B cell (primary cell): ENCODE results near the gene C19orf81. TPM values are rescaled to one million over a fixed set of nuclear protein-coding genes. Genes with fewer than 3 reads are reported as not detected.

Source experiments
- ATAC-seq: fragments of 200-7000 bp; cut with Tn5 transposase; one replicate; pipeline ENCODE4 v1.10.0; 2021; ENCODE audit warnings: low read depth, mild to moderate bottlenecking, moderate number of reproducible peaks, moderate library complexity
- CTCF ChIA-PET: fragments of 350-600 bp; sonication (Branson Sonifier 250); formaldehyde crosslinking; loops from one replicate; lab custom pipeline; 2021; ENCODE audit warnings: antibody characterized with exemption, inconsistent platforms; lab: Charles Lee
- POLR2A ChIA-PET: fragments of 350-600 bp; sonication (Branson Sonifier 250); formaldehyde crosslinking; loops from one replicate; lab custom pipeline; 2021; ENCODE audit warnings: antibody characterized with exemption; lab: Charles Lee
- DNase-seq: peaks from one replicate; pipeline ENCODE4 v3.0.0; 2013
- H2AFZ ChIP-seq: 2 replicates; pipeline ENCODE4 v1.6.1; 2012; ENCODE audit warnings: mild to moderate bottlenecking, low read depth, low read length; ENCODE audit not compliant: insufficient read depth, poor library complexity, severe bottlenecking
- H3K27ac ChIP-seq, 2 donors: 1 replicate in 1 of 2; 2 replicates in 1 of 2; pipeline ENCODE4 v1.5.1; 2012 to 2013; ENCODE audit warnings: low read length in 2 of 2, mild to moderate bottlenecking in 2 of 2, moderate library complexity in 1 of 2
- H3K27me3 ChIP-seq, 4 experiments: fragments of 200-600 bp in 1 of 4; sonication (generic) in 1 of 4; replicated peaks in 1 of 4; 1 replicate in 2 of 4; 2 replicates in 2 of 4; pipeline versions ENCODE4 v1.6.1 to v1.7.0; 2013 to 2016; ENCODE audit warnings: low read length in 3 of 4, mild to moderate bottlenecking in 2 of 4, mixed read lengths in 1 of 4, moderate library complexity in 1 of 4; ENCODE audit not compliant: insufficient read depth in 4 of 4, control insufficient read depth in 3 of 4; ENCODE audit errors: control extremely low read depth in 1 of 4
- H3K36me3 ChIP-seq, 2 experiments: replicated peaks in 1 of 2; 1 replicate in 1 of 2; 2 replicates in 1 of 2; pipeline versions ENCODE4 v1.6.1 to v1.7.1; 2013; ENCODE audit warnings: low read length in 1 of 2; ENCODE audit not compliant: insufficient read depth in 2 of 2, control insufficient read depth in 1 of 2; ENCODE audit errors: control extremely low read depth in 1 of 2, extremely low read depth in 1 of 2
- H3K4me1 ChIP-seq, 2 donors: fragments of 200-600 bp in 1 of 2; sonication (generic) in 1 of 2; 1 replicate in 1 of 2; 2 replicates in 1 of 2; pipeline versions ENCODE4 v1.5.1 to v1.6.1; 2013 to 2017; ENCODE audit warnings: low read length in 2 of 2; ENCODE audit not compliant: control insufficient read depth in 2 of 2, insufficient read depth in 2 of 2
- H3K4me2 ChIP-seq: replicated peaks from 2 replicates; pipeline ENCODE3; 2012; ENCODE audit warnings: mild to moderate bottlenecking, low read depth, low read length; ENCODE audit not compliant: poor library complexity, severe bottlenecking
- H3K4me3 ChIP-seq, 5 experiments: fragments of 200-600 bp in 1 of 5; sonication (generic) in 1 of 5; 1 replicate in 3 of 5; 2 replicates in 2 of 5; pipeline versions ENCODE4 v1.5.1 to v1.7.0; 2011 to 2016; ENCODE audit warnings: low read length in 4 of 5, mild to moderate bottlenecking in 4 of 5, low read depth in 2 of 5, control low read depth in 1 of 5, moderate library complexity in 1 of 5; ENCODE audit not compliant: insufficient read depth in 1 of 5; ENCODE audit errors: control extremely low read depth in 1 of 5, extremely low read depth in 1 of 5
- H3K79me2 ChIP-seq: fragments of 200-600 bp; sonication (generic); one replicate; pipeline ENCODE4 v1.6.0; 2016; ENCODE audit warnings: low read length; ENCODE audit not compliant: control insufficient read depth, insufficient read depth
- H3K9ac ChIP-seq: fragments of 200-600 bp; sonication (generic); 2 replicates; pipeline ENCODE4 v1.6.1; 2017; ENCODE audit warnings: mild to moderate bottlenecking, low read length, moderate library complexity
- H3K9me3 ChIP-seq, 3 donors: one replicate each; pipeline versions ENCODE4 v1.6.1 to v1.7.1; 2013; ENCODE audit warnings: low read length in 2 of 3; ENCODE audit not compliant: control insufficient read depth in 2 of 3, insufficient read depth in 1 of 3; ENCODE audit errors: control extremely low read depth in 1 of 3
- H4K20me1 ChIP-seq: 2 replicates; pipeline ENCODE4 v1.6.0; 2012; ENCODE audit warnings: mild to moderate bottlenecking, low read length; ENCODE audit not compliant: insufficient read depth, control insufficient read depth, poor library complexity, severe bottlenecking
- H3K27ac Mint-ChIP-seq: one replicate; pipeline ENCODE4 v1.8.0; 2021; ENCODE audit warnings: mixed read lengths
- H3K27me3 Mint-ChIP-seq: one replicate; pipeline ENCODE4 v1.8.0; 2021; ENCODE audit warnings: mixed read lengths
- H3K4me1 Mint-ChIP-seq: one replicate; pipeline ENCODE4 v1.8.0; 2021; ENCODE audit warnings: mixed read lengths
- H3K4me3 Mint-ChIP-seq: one replicate; pipeline ENCODE4 v1.8.0; 2021; ENCODE audit warnings: mixed read lengths
- H3K9me3 Mint-ChIP-seq: one replicate; pipeline ENCODE4 v1.8.0; 2022; ENCODE audit warnings: mixed read lengths; ENCODE audit not compliant: insufficient read depth
- CTCF ChIP-seq: fragments of 200-600 bp; IDR thresholded peaks from one replicate; pipeline ENCODE4 v1.8.0; 2022; ENCODE audit warnings: antibody characterized with exemption, mild to moderate bottlenecking
- EZH2 ChIP-seq: IDR thresholded peaks from 2 replicates; pipeline ENCODE4 v1.6.1; 2012; ENCODE audit warnings: borderline replicate concordance, low read depth, mild to moderate bottlenecking, moderate library complexity, low read length; ENCODE audit not compliant: insufficient read depth, poor library complexity, severe bottlenecking
- WGBS: methylation state at CpG from one replicate; pipeline ENCODE4 v1.1.5; 2013; ENCODE audit warnings: missing lambda C conversion rate; ENCODE audit not compliant: insufficient coverage; 5-methylcytosine and 5-hydroxymethylcytosine counted together
- intact Hi-C: fragments of 100-400 bp; cut with micrococcal nuclease; formaldehyde crosslinking; loops from one replicate; pipeline ENCODE4 v1.10.0; 2022
- polyA plus RNA-seq: library from polyadenylated mRNA; depleted of rRNA; stranded (reverse); fragments of >200 nt; gene quantifications from 2 replicates; pipeline ENCODE4 v1.2.3, GENCODE V29; 2012
- total RNA-seq, 2 donors: library from RNA; stranded (reverse); fragments of 120-200 nt in 1 of 2; gene quantifications; 1 replicate in 1 of 2; 2 replicates in 1 of 2; pipeline versions ENCODE4 v1.2.3 to v1.2.4, GENCODE V29; 2013 to 2022

C19orf81 gene
- total and polyA plus RNA-seq, 2 donors (not counting 1 experiment from before 2014, with no cell fraction given): 0.37 TPM; not detected in 1

GRCh38 chr19:50651174-50651573, 1.9 kb downstream of the C19orf81 start:
- H3K4me2 ChIP-seq: no peak overlapping the region
- DNase-seq (no peak), ATAC-seq (no peak)
- Mint-ChIP-seq H3K27me3 (peaks cover 42% of the 10 kb centered on the region), H3K4me1 (no peaks in the 10 kb centered on the region), H3K9me3 (peaks cover 9% of the 10 kb centered on the region), H3K4me3 (no peak overlapping the region), H3K27ac (no peak overlapping the region)
- no peak overlapping the region for H3K9ac ChIP-seq
- H3K4me3 ChIP-seq: no peak overlapping the region
- peaks cover 0 to 44% (median 7%) of the 10 kb centered on the region in 3 donors for H3K9me3 ChIP-seq
- no peak overlapping the region for H3K27ac ChIP-seq
- POLR2A ChIA-PET: no interaction called here
- CTCF ChIA-PET: no interaction called here
- H3K36me3 ChIP-seq: no peaks in the 10 kb centered on the region
- no peak overlapping the region for H2AFZ ChIP-seq
- intact Hi-C loops: no loop called here
- TF ChIP-seq EZH2 (no peak), CTCF (no peak)
- no peaks in the 10 kb centered on the region for H3K4me1 ChIP-seq
- H4K20me1 ChIP-seq: no peaks in the 10 kb centered on the region
- WGBS: 100% methylated on average over 1 of the region's 2 CpGs
- no peaks in the 10 kb centered on the region for H3K79me2 ChIP-seq
- peaks cover 0 to 36% (median 6%) of the 10 kb centered on the region in 4 experiments for H3K27me3 ChIP-seq

- no peak for DNase-seq
- no peak overlapping the region for H3K4me3 ChIP-seq
- H3K79me2 ChIP-seq: no peaks in the 10 kb centered on the region
- CTCF ChIA-PET: no interaction called here
- Mint-ChIP-seq H3K9me3 (peaks cover 16% of the 10 kb centered on the region), H3K27ac (no peak overlapping the region), H3K27me3 (peaks cover 51% of the 10 kb centered on the region), H3K4me3 (no peak overlapping the region), H3K4me1 (peaks cover 4% of the 10 kb centered on the region)
- H3K9ac ChIP-seq: no peak overlapping the region
- H2AFZ ChIP-seq: no peak overlapping the region
- peaks cover 0 to 45% (median 7%) of the 10 kb centered on the region in 3 donors for H3K9me3 ChIP-seq
- H3K4me2 ChIP-seq: no peak overlapping the region
- ATAC-seq: no peak
- H3K4me1 ChIP-seq: peaks cover 2 to 6% of the 10 kb centered on the region in 2 donors
- TF ChIP-seq CTCF: no peak
- no peak for TF ChIP-seq EZH2
- no peaks in the 10 kb centered on the region for H4K20me1 ChIP-seq
- POLR2A ChIA-PET: no interaction called here
- peaks cover 0 to 44% (median 12%) of the 10 kb centered on the region in 4 experiments for H3K27me3 ChIP-seq
- no peak overlapping the region for H3K27ac ChIP-seq
- H3K36me3 ChIP-seq: no peaks in the 10 kb centered on the region
- 94% methylated on average over 4 of the region's 6 CpGs for WGBS
- intact Hi-C loops: no loop called here
Measured at GRCh38 chr19:50652722-50653121, 3.5 kb downstream of the C19orf81 start.
